ENCODE results near the gene RRP1B.

DNA sequence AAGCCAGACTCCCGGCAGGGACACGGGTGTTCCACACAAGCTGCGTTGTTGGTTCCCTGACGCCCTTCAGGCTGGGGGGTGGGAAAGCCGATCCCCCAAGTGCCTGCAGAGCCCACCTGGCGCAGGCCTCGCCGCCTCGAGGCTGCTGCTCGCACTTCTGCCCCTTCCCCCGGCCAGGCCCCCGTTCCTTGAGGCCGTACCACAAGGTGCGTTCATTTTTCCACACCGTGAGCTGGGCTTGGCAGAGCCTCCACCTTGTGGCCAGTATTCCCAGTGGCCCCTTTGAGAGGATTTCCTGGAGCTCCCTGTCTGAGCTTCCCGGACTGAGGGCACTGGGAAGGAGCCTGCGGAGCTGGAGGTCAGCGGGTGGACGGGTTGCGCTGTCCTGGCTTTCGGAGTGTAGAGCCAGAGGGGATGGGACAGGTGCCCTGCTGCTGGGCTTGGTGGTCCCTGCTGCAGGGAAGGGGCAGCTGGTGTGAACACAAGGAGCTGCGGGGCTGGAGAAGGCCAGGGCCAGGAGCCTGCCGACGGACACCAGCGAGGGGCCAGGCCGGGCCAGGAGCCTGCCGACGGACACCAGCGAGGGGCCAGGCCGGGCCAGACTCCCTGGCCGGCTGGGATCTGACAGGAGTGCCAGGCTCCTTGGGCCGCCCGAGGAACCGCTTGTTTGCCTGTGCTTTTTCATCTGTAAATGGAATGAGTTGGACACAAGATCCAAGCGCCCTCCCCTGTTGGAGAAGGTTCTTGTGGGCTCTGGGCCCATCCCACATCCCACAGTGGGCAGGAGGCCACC is 78.0 kb downstream of the RRP1B start:
- TF ChIP-seq CTCF (IDR thresholded peaks at IDR 0.05; ENCODE audit: borderline replicate concordance, extremely low read depth, low read length, poor library complexity, severe bottlenecking), result no peak
- no peak for TF ChIP-seq EZH2 (IDR thresholded peaks at IDR 0.05; ENCODE audit: borderline replicate concordance, low read depth, low read length, severe bottlenecking)
